SH-SY5Y (cell line): ENCODE data around the gene SNCB.

Experiments
- GATA2 ChIP-seq: IDR thresholded peaks from 2 replicates; pipeline ENCODE4 v1.6.1; 2011; ENCODE audit warnings: mild to moderate bottlenecking, low read depth, low read length
- GATA3 ChIP-seq: IDR thresholded peaks from 2 replicates; pipeline ENCODE4 v1.6.1; 2011; ENCODE audit warnings: low read depth, mild to moderate bottlenecking, low read length, moderate library complexity

GRCh38 chr5:176651472-176651980 lies 21.2 kb upstream of the SNCB start:
- TF ChIP-seq GATA2: no peak
- TF ChIP-seq GATA3: no peak
